Renal cortical epithelial cell (primary cell): Measurements from ENCODE around the gene QRFP. TPM values are rescaled to one million over a fixed set of nuclear protein-coding genes. Genes with fewer than 3 reads are reported as not detected.
"Not testable (repeated sequence)": the region's sequence is repeated elsewhere in the genome, so short reads cannot be mapped to it uniquely, and the experiment has no call there.

Source experiments
- DNase-seq: peaks from one replicate; pipeline ENCODE4 v3.0.0-alpha.2; 2011; ENCODE audit warnings: low read depth
- total RNA-seq: library from RNA; depleted of rRNA; stranded (reverse); fragments of >200 nt; gene quantifications from 2 replicates; pipeline ENCODE4 v1.2.3, GENCODE V29; 2014

QRFP gene
- total RNA-seq, 1 donor from 2014 or later, result not detected

GRCh38 chr9:130919559-130920145 lies 23.0 kb upstream of the QRFP start:
- DNase-seq, result no peak

- no peak for DNase-seq
Observed at GRCh38 chr9:130918826-130919558, 22.4 kb upstream of the QRFP start.

- no peak for DNase-seq
Observed at GRCh38 chr9:130918101-130918825, 21.7 kb upstream of the QRFP start.

- no peak for DNase-seq
Observed at GRCh38 chr9:130917168-130917960, 20.8 kb upstream of the QRFP start.

GRCh38 chr9:130915096-130915447 lies 18.5 kb upstream of the QRFP start:
- no peak for DNase-seq

GRCh38 chr9:130914417-130915095 lies 17.9 kb upstream of the QRFP start:
- no peak for DNase-seq

GRCh38 chr9:130913599-130914416 lies 17.2 kb upstream of the QRFP start:
- no peak for DNase-seq

GRCh38 chr9:130912932-130913598 lies 16.5 kb upstream of the QRFP start:
- peak; percentile 88 for DNase-seq

GRCh38 chr9:130911254-130912049 lies 14.8 kb upstream of the QRFP start:
- DNase-seq, result no peak

GRCh38 chr9:130910670-130911069 lies 14.1 kb upstream of the QRFP start:
- DNase-seq, result not testable (repeated sequence)

GRCh38 chr9:130910041-130910440 lies 13.4 kb upstream of the QRFP start:
- not testable (repeated sequence) for DNase-seq

GRCh38 chr9:130908878-130909355 lies 12.3 kb upstream of the QRFP start:
- no peak for DNase-seq

GRCh38 chr9:130908146-130908877 lies 11.7 kb upstream of the QRFP start:
- DNase-seq, result no peak

GRCh38 chr9:130906735-130907416 lies 10.3 kb upstream of the QRFP start:
- no peak for DNase-seq

GRCh38 chr9:130905902-130906734 lies 9.5 kb upstream of the QRFP start:
- DNase-seq, result no peak

GRCh38 chr9:130905125-130905901 lies 8.7 kb upstream of the QRFP start:
- DNase-seq, result no peak
